Natural killer cell (primary cell): ENCODE results near the gene CIROP. TPM values are rescaled to one million over a fixed set of nuclear protein-coding genes. Genes with fewer than 3 reads are reported as not detected.
A peak's percentile ranks its signal among the peaks of the same experiment; 100 is the strongest.

Experiments
- ATAC-seq, 3 donors: fragments of 150-1000 bp in 2 of 3; fragments of 200-7000 bp in 1 of 3; cut with Tn5 transposase; 1 replicate in 1 of 3; 2 replicates in 2 of 3; pipeline ENCODE4 v1.10.0; 2021; ENCODE audit warnings: mild to moderate bottlenecking in 2 of 3, moderate library complexity in 2 of 3
- DNase-seq, 2 donors: peaks; one replicate each; pipeline versions ENCODE4 v3.0.0 to v3.0.0-alpha.2; 2013 to 2021; ENCODE audit warnings: mixed read lengths in 1 of 2
- H3K27ac ChIP-seq: one replicate; pipeline ENCODE4 v1.5.1; 2013; ENCODE audit warnings: mild to moderate bottlenecking, low read length
- H3K27me3 ChIP-seq: one replicate; pipeline ENCODE4 v1.6.1; 2013; ENCODE audit warnings: low read length; ENCODE audit not compliant: control insufficient read depth, insufficient read depth
- H3K36me3 ChIP-seq: one replicate; pipeline ENCODE4 v1.6.1; 2013; ENCODE audit warnings: low read length; ENCODE audit not compliant: control insufficient read depth, insufficient read depth
- H3K4me1 ChIP-seq: one replicate; pipeline ENCODE4 v1.6.1; 2013; ENCODE audit warnings: low read length; ENCODE audit not compliant: control insufficient read depth, insufficient read depth
- H3K4me3 ChIP-seq: one replicate; pipeline ENCODE4 v1.5.1; 2013; ENCODE audit warnings: low read length
- H3K9me3 ChIP-seq: one replicate; pipeline ENCODE4 v1.6.1; 2013; ENCODE audit warnings: low read length; ENCODE audit not compliant: control insufficient read depth, insufficient read depth
- H3K27ac Mint-ChIP-seq, 2 donors: one replicate each; pipeline ENCODE4 v1.8.0; 2022; ENCODE audit warnings: mild to moderate bottlenecking in 2 of 2, mixed read lengths in 2 of 2, moderate library complexity in 1 of 2
- H3K27me3 Mint-ChIP-seq, 2 donors: one replicate each; pipeline ENCODE4 v1.8.0; 2022; ENCODE audit warnings: low read depth in 2 of 2, mixed read lengths in 2 of 2
- H3K36me3 Mint-ChIP-seq: one replicate; pipeline ENCODE4 v1.8.0; 2022; ENCODE audit warnings: mixed read lengths
- H3K4me1 Mint-ChIP-seq, 2 donors: one replicate each; pipeline ENCODE4 v1.8.0; 2022; ENCODE audit warnings: mixed read lengths in 2 of 2
- H3K4me3 Mint-ChIP-seq: one replicate; pipeline ENCODE4 v1.8.0; 2022; ENCODE audit warnings: mild to moderate bottlenecking, moderate library complexity, mixed read lengths
- H3K9me3 Mint-ChIP-seq, 2 donors: one replicate each; pipeline ENCODE4 v1.8.0; 2022; ENCODE audit warnings: mixed read lengths in 2 of 2
- CTCF ChIP-seq: fragments of 200-600 bp; IDR thresholded peaks from one replicate; pipeline ENCODE4 v1.8.0; 2022; ENCODE audit warnings: antibody characterized with exemption
- WGBS: methylation state at CpG from one replicate; pipeline ENCODE4 v1.1.7; 2013; ENCODE audit warnings: missing lambda C conversion rate; ENCODE audit not compliant: insufficient coverage; 5-methylcytosine and 5-hydroxymethylcytosine counted together
- intact Hi-C: fragments of 100-400 bp; cut with micrococcal nuclease; formaldehyde crosslinking; loops from one replicate; pipeline ENCODE4 v1.14.2; 2022
- total RNA-seq, 4 donors: library from RNA; stranded (reverse); fragments of 120-200 nt in 1 of 4; gene quantifications; one replicate each; pipeline versions ENCODE4 v1.2.3 to v1.2.4, GENCODE V29; 2013 to 2022

CIROP gene
- total RNA-seq, 3 donors from 2014 or later (not counting 1 experiment from before 2014, with no cell fraction given) = not detected

- H3K27me3 Mint-ChIP-seq = peaks cover 9 to 19% of the 10 kb centered on the region in 2 donors
- Histone ChIP-seq H3K36me3 (no peaks in the 10 kb centered on the region), H3K27me3 (no peaks in the 10 kb centered on the region), H3K27ac (no peak overlapping the region), H3K4me1 (peaks cover 7% of the 10 kb centered on the region), H3K4me3 (no peak overlapping the region), H3K9me3 (no peaks in the 10 kb centered on the region)
- TF ChIP-seq CTCF = no peak
- peaks cover 5 to 6% of the 10 kb centered on the region in 2 donors for H3K4me1 Mint-ChIP-seq
- intact Hi-C loops = no loop called here
- 90% methylated on average over 9 of the region's 9 CpGs for WGBS
- H3K27ac Mint-ChIP-seq = no peak overlapping the region
- no peak overlapping the region for H3K4me3 Mint-ChIP-seq
- no peak for DNase-seq
- no peaks in the 10 kb centered on the region for H3K36me3 Mint-ChIP-seq
- H3K9me3 Mint-ChIP-seq = no peaks in the 10 kb centered on the region
- ATAC-seq = no peak
Observed at GRCh38 chr14:23125933-23126524, 21.2 kb upstream of the CIROP start.

GRCh38 chr14:23125011-23125410 lies 20.2 kb upstream of the CIROP start:
- Mint-ChIP-seq H3K27ac (no peak overlapping the region), H3K4me3 (no peak overlapping the region), H3K4me1 (peaks cover 10 to 11% of the 10 kb centered on the region in 2 donors), H3K9me3 (no peaks in the 10 kb centered on the region), H3K27me3 (peaks cover 3 to 14% of the 10 kb centered on the region in 2 donors), H3K36me3 (no peaks in the 10 kb centered on the region)
- no peaks in the 10 kb centered on the region for H3K27me3 ChIP-seq
- H3K9me3 ChIP-seq = no peaks in the 10 kb centered on the region
- no peak overlapping the region for H3K27ac ChIP-seq
- ATAC-seq = no peak
- no peak overlapping the region for H3K4me3 ChIP-seq
- no peak for DNase-seq
- H3K36me3 ChIP-seq = no peaks in the 10 kb centered on the region
- intact Hi-C loops = no loop called here
- WGBS = 70% methylated on average over 2 of the region's 3 CpGs
- no peak for TF ChIP-seq CTCF
- peaks cover 17% of the 10 kb centered on the region for H3K4me1 ChIP-seq

GRCh38 chr14:23124337-23124954 lies 19.7 kb upstream of the CIROP start:
- H3K4me1 Mint-ChIP-seq = peaks cover 10 to 11% of the 10 kb centered on the region in 2 donors
- no peaks in the 10 kb centered on the region for H3K27me3 ChIP-seq
- peaks cover 23% of the 10 kb centered on the region for H3K4me1 ChIP-seq
- DNase-seq (no peak), ATAC-seq (no peak)
- H3K36me3 ChIP-seq = no peaks in the 10 kb centered on the region
- no peak overlapping the region for H3K4me3 Mint-ChIP-seq
- H3K27ac Mint-ChIP-seq = peak overlapping the region in 1 of 2 donors; percentile 6
- H3K27me3 Mint-ChIP-seq = peaks cover 3 to 14% of the 10 kb centered on the region in 2 donors
- no peaks in the 10 kb centered on the region for H3K36me3 Mint-ChIP-seq
- no peaks in the 10 kb centered on the region for H3K9me3 Mint-ChIP-seq
- WGBS = 89% methylated on average over 13 of the region's 13 CpGs
- H3K4me3 ChIP-seq = no peak overlapping the region
- intact Hi-C loops = no loop called here
- H3K27ac ChIP-seq = no peak overlapping the region
- H3K9me3 ChIP-seq = no peaks in the 10 kb centered on the region
- no peak for TF ChIP-seq CTCF

GRCh38 chr14:23123419-23123818 lies 18.6 kb upstream of the CIROP start:
- DNase-seq (no peak), ATAC-seq (no peak)
- no peak overlapping the region for H3K4me3 Mint-ChIP-seq
- Histone ChIP-seq H3K36me3 (no peaks in the 10 kb centered on the region), H3K27ac (no peak overlapping the region), H3K27me3 (no peaks in the 10 kb centered on the region), H3K4me3 (no peak overlapping the region), H3K9me3 (no peaks in the 10 kb centered on the region), H3K4me1 (peaks cover 32% of the 10 kb centered on the region)
- WGBS = 85% methylated on average over 8 of the region's 8 CpGs
- H3K27me3 Mint-ChIP-seq = peaks cover 0 to 8% of the 10 kb centered on the region in 2 donors
- H3K36me3 Mint-ChIP-seq = no peaks in the 10 kb centered on the region
- intact Hi-C loops = no loop called here
- TF ChIP-seq CTCF = no peak
- no peak overlapping the region for H3K27ac Mint-ChIP-seq
- peaks cover 10 to 11% of the 10 kb centered on the region in 2 donors for H3K4me1 Mint-ChIP-seq
- H3K9me3 Mint-ChIP-seq = no peaks in the 10 kb centered on the region
